HG03095 (cell line): ENCODE data around the gene ADAM20.
"Not testable (repeated sequence)": the region's sequence is repeated elsewhere in the genome, so short reads cannot be mapped to it uniquely, and the experiment has no call there.

Source experiments
- ATAC-seq: cut with Tn5 transposase; IDR thresholded peaks from one replicate; pipeline ENCODE4 v1.9.1; 2021; ENCODE audit warnings: moderate library complexity; ENCODE audit not compliant: unreplicated experiment

The ADAM20 gene

DNA sequence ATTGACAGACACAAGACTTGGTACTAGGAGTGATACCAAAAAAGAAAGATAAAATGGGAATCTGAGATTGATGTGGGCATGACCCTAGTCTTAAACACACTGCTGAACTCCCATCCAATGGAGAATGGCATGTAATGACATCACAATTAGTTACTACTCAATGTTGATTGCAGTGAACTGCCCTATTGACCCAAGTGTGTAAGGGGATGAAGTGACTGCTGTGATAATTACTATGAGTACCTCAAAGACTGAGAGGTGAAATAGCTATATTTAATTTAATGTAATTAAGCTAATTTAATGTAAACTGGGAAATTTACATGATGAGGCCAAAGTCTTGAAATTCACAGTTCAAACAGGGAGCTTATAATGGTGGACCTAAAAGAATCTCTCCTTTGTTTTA is at the start of gene ADAM20:
Gene ADAM20 (minus strand): TSS at position 101 of the 400 bp plus-strand sequence. CDS start 10,247 bp downstream, outside the sequence.
- no peak for ATAC-seq

DNA sequence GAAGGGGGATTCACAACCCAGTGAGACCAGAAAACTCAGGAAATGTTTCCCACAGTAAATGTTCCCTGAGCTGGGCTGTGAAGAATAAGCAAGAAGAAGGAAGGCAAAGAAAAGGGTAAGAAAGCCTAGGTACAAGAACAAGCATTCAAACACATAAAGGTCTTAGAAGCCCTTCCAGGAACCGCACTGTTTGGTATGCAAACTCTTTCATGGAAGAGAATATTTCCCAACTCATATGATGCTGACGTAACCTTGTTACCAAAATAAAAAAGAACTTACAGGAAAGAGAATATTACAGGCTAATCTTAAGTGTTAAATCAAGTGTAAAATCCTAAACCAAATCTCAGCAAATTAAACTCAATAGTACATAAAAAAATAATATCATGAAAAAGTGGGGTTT is 42.1 kb upstream of the ADAM20 start:
- no peak for ATAC-seq

DNA sequence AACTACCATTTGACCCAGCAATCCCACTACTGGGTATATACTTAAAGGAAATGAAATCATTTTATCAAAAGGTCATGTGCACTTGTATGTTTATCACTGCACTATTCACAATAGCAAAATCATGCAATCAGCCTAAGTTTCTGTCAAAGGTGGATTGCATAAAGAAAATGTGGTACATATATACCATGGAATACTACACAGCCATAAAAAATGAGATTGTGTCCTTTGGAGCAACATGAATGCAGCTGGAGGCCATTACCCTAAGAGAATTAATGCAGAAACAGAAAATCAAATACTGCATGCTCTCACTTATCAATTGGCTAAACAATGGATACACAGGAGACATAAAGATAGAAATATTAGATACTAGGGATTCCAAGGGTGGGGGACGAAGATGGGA is 38.2 kb upstream of the ADAM20 start:
- no peak for ATAC-seq

DNA sequence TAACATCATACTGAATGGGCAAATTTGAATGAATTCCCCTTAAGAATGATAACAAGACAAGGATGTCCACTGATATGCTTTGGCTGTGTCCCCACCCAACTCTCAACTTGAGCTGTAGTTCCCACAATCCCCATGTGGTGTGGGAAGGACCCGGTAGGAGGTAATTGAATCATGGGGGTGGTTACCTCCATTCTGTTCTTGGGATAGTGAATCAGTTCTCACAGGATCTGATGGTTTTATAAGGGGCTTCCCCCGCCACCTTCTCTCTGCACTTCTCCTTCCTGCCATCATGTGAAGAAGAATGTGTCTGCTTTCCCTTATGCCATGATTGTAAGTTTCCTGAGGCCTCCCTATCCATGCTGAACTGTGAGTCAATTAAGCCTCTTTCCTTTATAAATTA is 36.3 kb upstream of the ADAM20 start:
- ATAC-seq, result no peak

DNA sequence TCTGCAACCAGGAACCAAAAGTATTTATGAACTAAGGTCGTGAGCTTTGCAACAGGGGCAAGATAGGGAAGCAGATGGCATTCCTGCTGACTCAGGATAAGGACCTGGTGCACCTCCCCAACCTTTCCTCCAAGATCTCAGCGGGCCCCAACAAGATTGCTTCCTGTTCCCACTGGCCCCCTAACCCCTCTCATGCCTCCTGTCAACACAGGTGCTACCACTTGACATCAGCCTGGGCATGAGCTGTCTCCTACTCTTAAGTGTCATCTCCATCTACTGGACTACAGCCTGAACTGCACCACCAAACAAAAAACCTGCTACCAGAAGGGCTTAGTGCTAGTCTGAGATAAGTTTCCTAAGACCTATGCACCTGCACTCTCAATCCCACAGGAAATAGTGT is 33.0 kb upstream of the ADAM20 start:
- no peak for ATAC-seq

DNA sequence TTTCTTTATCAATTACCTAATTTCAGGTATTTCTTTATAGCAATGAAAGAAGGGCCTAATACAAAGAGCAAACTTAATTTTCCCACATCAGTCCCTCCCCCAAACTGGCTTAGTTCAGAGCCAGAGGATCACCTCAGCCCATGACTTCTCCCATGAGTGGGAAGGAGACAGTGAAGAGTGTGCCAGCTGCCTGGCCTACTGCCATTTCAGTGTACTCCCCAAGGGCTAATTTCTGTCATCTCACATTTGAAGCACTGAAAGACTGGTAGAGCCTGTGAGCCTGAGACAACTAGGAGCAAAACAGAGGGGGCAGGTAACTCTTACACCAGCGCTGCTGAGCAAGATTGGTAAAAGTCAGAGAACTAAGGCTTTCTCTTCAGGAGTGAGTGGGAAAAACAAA is 29.1 kb upstream of the ADAM20 start:
- no peak for ATAC-seq

DNA sequence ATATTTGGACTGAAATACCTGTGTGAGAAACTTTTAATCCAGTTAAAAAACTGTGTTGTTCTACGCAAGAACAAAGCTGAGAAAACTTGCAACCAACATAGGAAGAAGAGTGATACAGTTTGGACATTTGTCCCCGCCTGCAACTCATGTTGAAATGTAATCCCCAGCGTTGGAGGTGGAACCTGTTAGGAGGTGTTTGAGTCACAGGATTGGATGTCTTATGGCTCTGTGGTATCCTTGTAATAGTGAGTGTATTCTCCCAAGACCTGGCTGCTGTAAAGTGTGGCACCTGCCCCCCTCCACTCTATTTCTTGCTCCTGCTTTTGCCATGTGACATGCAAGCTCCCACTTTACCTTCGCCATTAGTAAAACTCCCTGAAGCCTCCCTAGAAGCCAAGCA is 28.6 kb upstream of the ADAM20 start:
- no peak for ATAC-seq

DNA sequence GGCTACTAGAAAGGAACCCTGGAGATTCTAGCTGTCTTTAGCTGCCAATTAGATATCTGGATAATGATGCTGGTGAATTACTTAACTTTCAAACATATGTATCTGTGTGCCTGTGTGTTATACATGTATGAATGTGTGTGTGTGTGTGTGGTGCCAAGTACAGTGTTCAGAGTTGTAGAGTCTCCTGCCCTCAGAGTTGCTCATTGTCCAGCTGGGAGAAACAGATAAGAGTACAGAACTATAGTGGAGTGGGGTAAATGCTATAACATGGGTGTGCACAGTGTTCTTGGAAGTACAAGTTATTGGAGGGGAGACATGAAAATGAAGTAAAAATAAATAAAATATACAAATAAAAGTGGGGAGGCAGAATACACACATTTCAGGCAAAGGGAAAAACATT is 23.6 kb upstream of the ADAM20 start:
- ATAC-seq, result no peak

DNA sequence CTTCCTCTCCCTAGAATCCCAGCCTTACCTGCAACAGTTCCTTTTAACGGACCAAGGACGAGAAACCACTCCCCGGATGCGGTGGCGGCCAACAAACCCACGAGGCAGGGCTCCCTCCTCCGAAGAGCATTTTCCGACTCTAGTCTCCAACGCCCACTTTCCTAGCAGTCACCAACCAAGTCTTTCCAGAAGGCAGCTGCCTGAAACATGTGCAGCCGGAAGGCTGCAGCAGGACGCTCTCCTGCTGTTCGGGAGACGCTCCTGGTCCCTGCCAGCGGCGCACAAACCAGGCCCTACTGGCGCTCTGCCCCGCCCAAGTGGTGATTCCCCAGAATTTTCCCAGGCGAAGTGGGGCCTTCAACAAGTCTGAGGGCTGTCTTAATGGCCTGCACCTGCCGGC is 21.1 kb upstream of the ADAM20 start:
- no peak for ATAC-seq

DNA sequence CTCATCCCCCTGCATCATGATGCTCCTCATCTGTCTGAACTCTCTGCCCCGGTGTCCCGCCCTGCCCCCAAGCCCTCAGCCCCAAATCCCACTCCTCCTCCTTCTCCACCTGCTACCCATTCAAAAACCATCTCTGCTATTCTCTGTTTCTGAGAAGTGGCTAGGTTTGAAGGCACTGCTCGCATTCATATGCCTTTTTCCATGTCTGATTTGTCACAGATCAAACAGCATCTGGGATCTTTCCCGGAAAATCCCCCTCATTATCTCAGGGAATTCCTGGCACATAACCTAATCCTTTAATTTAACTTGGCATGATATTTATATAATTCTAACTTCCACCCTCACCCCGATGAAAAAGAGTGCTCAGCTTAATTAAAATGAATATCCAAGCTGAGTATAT is 3.3 kb upstream of the ADAM20 start:
- ATAC-seq, result no peak

DNA sequence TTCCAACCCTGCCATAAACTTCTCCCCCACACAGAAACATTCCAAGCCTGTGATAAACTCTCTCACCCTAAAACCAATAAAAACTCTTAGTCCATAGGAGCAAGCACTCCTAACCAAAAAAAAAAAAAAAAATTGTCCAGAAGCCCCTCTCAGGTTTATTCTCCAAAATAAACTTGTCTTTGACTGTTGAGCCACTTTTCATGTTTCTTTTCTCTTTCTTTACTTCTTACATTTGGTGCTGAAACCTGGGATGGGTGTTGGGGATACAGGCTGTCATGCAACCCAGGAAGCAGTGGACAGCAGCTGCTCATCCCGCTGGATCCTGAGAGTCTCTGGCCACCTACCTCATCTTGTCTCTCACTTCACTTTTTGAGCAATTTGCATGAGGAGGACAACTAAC is 2.0 kb upstream of the ADAM20 start:
- ATAC-seq, result no peak

DNA sequence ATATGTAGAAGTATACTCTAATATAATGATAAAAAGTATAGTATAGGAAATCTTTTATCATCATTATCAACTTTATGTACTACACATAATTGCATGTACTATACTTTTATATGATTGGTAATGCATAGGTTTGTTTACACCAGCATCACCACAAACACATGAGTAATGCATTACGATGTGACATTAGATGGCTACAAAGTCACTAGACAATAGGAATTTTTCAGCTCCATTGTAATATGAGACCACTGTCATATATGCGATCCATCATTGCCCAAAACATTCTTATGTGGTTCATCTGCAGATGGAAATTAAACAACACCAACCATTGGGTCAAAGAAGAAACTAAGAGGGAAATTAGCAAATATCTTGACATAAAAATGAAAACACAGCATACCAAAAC is 4.4 kb downstream of the ADAM20 start:
- no peak for ATAC-seq

DNA sequence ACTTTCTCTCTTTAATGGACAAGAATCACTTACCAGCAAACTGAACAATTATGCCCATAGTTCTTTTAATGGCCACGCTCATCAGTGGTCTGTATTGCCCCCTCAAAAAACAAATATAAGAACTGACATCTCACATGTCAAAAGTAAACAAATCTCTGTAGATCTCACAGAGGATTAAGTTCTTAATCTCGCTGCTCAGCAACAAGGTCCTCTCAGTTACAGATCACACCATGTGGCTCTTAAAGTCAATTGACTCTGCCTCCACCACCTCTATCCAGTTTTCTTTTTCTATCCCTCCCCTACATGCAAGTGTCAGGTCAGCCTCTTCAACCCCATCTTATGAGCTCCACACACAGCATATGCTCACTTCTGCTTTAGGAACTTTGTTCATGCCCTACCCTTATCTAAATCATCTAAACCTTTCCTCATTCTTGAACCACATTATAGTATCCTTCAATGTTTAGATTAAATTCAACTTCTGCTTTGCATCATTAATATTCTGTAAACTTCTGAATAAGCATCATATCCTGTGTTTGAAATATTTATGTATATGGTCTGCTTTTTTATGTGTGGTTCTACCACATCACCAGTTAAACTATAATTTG is 7.2 kb downstream of the ADAM20 start:
- ATAC-seq, result no peak

DNA sequence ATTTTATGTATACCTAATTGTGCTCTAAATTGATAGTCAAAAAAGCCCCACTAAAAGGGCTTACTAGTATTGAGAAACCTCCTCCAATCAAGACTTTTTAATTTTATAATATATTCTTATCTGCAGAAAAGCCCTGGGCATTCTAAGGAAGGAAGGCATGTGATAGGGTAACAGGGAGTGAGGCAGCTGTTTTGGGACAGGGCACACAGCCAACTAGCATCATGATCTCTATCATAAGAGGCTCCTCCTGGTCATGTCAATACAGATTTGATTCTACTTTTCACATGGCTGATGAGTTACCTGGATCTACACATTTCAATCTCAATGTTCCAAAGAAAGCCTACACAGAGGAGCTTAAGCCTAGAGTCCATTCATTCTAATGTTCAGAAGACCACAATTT is 9.1 kb downstream of the ADAM20 start:
- no peak for ATAC-seq

DNA sequence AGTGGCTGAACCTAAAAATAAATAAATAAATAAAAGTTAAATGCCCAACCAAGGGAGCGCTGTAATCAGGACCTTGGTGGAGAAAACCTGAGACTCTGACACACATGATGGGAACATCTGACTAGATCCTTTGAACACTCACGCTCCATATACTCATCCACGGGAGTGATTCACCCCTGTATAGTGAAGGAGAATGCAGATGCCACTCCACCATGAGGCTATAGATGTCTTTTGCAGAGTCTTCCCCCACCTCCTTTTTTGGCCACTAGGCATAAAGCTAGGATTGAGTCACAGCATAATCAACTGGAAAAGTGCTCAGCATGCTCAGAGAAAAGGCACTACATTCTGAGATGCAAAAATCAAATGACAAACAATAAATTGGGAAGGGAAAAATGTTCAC is 19.0 kb downstream of the ADAM20 start:
- no peak for ATAC-seq

DNA sequence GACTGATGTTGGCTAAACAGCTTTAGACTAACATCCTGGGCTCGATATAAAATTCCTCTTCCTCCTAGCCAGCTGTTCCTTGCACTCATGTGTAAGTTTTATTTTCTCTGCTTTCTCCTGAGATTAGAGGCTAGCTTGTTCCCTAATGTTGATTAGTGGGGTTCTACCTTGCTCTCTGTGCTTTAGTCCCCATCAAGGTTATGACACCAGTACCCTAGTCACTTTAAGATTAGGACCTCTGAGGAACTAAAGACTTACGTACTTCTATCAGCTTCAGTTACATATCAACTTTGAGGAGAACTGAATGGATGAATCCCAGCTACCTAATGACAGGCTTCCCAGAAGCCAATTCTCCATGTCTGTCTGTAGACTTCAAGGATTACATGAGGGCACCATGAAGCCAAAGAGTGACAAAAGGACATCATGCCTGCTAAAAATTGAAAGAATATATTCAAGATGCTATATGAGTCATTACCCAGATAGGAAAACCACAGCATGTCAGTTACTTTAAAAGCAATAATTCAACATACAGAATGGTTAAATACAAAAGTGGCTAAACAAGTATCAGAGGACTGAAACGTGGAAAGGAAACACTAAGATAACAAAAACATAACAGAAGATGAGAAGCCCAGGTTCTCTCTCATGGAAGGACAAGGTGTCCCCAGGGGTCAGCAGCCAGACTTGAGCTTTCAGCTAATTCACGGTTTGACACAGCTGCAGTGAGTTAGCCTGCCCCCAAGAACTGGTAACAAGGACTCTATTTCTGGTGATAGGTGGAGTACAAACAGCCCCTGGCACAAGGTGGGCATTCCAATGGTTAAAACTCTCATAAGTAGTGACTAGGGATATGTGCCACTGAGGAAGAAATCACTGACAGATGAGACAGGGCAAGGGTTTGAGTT is 20.4 kb downstream of the ADAM20 start:
- ATAC-seq, result no peak

DNA sequence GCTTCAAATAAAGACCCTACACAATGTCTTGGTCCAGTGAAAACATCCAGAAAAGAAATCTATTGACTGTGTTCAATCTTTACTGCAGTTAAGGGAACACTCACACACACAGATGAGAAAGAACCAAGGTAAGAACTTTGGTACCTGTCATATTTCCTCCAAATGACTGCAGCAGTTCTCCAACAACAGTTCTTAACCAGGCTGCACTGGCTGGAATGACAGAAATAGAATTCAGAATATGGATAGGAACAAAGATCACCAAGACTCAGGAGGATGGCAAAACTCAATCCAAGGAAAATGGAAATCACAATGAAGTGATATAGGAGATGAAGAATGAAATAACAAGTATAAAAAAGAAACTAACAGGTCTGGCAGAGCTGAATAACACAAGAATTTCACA is 36.6 kb downstream of the ADAM20 start:
- ATAC-seq, result no peak

DNA sequence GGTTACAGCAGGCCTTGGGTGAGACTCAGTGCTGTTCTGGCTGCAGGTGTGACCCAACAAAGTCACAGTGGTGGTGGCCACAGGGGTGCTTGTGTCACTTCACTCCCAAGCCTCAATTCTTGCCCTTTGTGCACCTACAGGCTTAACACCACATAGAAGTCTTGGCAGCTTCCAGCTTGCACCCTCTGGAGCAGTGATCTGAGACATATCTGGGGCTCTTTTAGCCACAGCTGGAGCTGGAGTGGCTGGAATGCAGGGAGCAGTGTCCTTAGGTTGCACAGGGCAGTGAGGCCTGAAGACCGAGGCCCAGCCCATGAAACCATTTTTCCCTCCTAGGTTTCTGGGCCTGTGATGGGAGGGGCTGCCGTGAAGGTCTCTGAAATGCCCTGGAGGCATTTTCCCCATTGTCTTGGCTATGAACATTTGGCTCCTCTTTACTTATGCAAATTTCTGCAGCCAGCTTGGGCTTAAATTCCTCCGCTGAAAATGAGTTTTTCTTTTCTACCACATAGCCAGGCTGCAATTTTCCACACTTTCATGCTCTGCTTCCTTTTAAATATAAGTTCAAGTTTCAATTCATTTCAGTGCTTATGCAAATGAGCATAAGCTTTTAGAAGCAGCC is 45.1 kb downstream of the ADAM20 start:
- no peak for ATAC-seq

DNA sequence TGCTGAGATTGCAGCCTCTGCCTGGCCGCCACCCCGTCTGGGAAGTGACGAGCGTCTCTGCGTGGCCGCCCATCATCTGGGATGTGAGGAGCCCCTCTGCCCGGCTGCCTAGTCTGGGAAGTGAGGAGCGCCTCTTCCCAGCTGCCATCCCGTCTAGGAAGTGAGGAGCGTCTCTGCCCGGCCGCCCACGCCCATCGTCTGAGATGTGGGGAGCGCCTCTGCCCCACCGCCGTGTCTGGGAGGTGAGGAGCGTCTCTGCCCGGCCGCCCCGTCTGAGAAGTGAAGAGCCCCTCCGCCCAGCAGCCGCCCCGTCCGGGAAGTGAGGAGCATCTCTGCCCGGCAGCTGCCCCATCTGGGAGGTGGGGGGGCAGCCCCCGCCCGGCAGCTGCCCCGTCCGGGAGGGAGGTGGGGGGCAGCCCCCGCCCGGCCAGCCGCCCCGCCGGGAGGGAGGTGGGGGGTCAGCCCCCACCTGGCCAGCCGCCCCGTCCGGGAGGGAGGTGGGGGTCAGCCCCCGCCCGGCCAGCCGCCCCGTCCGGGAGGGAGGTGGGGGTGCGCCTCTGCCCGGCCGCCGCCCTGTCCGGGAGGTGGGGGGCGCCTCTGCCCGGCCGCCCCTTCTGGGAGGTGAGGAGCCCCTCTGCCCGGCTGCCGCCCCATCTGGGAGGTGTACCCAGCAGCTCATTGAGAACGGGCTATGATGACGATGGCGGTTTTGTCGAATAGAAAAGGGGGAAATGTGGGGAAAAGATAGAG is 57.3 kb downstream of the ADAM20 start:
- not testable (repeated sequence) for ATAC-seq

DNA sequence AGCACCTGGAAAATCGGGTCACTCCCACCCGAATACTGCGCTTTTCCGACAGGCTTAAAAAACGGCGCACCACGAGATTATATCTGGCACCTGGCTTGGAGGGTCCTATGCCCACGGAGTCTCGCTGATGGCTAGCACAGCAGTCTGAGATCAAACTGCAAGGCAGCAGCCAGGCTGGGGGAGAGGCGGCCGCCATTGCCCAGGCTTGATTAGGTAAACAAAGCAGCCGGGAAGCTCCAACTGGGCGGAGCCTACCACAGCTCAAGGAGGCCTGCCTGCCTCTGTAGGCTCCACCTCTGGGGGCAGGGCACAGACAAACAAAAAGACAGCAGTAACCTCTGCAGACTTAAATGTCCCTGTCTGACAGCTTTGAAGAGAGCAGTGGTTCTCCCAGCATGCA is 59.3 kb downstream of the ADAM20 start:
- ATAC-seq, result not testable (repeated sequence)

DNA sequence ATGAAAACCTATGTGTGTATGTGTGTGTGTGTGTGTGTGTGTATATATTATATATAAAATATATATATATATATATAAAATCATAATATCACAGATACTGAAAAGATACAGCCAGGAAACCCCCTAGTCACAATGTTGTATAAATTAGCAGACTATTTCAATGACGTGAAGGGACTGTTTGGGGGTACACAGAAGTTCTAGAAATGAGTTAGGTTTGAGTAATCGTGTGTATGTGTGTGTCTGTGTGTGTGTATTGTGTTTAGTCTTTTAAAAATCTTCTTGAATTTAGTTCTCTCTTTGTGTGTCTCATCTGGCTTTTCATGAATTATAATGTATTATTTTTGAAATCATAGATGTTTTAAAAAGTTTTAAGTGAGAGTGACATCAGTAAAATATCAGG is 61.0 kb downstream of the ADAM20 start:
- no peak for ATAC-seq
